Lung (tissue), 12 donors: Measurements from ENCODE around the gene RIMKLB. TPM values are rescaled to one million over a fixed set of nuclear protein-coding genes. Genes with fewer than 3 reads are reported as not detected.

Source experiments
- ATAC-seq: fragments of 200-7000 bp; cut with Tn5 transposase; one replicate; pipeline ENCODE4 v1.9.1; 2020; ENCODE audit warnings: moderate number of reproducible peaks; ENCODE audit not compliant: insufficient read depth, low FRiP score
- DNase-seq, 3 donors: peaks; one replicate each; pipeline ENCODE4 v3.0.0-alpha.2; 2013 to 2017
- H3K27ac ChIP-seq, 2 donors: one replicate each; pipeline ENCODE4 v1.5.1; 2013; ENCODE audit warnings: mild to moderate bottlenecking in 2 of 2, moderate library complexity in 2 of 2, control low read depth in 1 of 2, inconsistent platforms in 1 of 2, low read depth in 1 of 2, low read length in 1 of 2
- H3K27me3 ChIP-seq, 3 donors: one replicate each; pipeline ENCODE4 v1.5.1; 2013; ENCODE audit warnings: low read length in 2 of 3; ENCODE audit not compliant: control insufficient read depth in 3 of 3, insufficient read depth in 3 of 3
- H3K36me3 ChIP-seq, 4 donors: one replicate each; pipeline ENCODE4 v1.5.1; 2013; ENCODE audit warnings: low read length in 4 of 4, mild to moderate bottlenecking in 1 of 4, moderate library complexity in 1 of 4; ENCODE audit not compliant: control insufficient read depth in 4 of 4, insufficient read depth in 4 of 4
- H3K4me1 ChIP-seq, 5 donors: one replicate each; pipeline ENCODE4 v1.5.1; 2013; ENCODE audit warnings: low read length in 5 of 5, mild to moderate bottlenecking in 2 of 5, moderate library complexity in 1 of 5; ENCODE audit not compliant: control insufficient read depth in 5 of 5, insufficient read depth in 5 of 5
- H3K4me3 ChIP-seq: one replicate; pipeline ENCODE4 v1.5.1; 2013; ENCODE audit warnings: mild to moderate bottlenecking, control low read depth, moderate library complexity
- H3K9ac ChIP-seq, 2 donors: one replicate each; pipeline ENCODE4 v1.5.1; 2013; ENCODE audit warnings: low read length in 2 of 2, control low read depth in 1 of 2; ENCODE audit not compliant: insufficient read depth in 1 of 2
- H3K9me3 ChIP-seq, 4 donors: one replicate each; pipeline ENCODE4 v1.5.1; 2013; ENCODE audit warnings: low read length in 3 of 4, mild to moderate bottlenecking in 1 of 4, moderate library complexity in 1 of 4; ENCODE audit not compliant: control insufficient read depth in 4 of 4, insufficient read depth in 3 of 4
- CTCF ChIP-seq: IDR thresholded peaks from 2 replicates; pipeline ENCODE4 v1.5.1; 2012; ENCODE audit warnings: mild to moderate bottlenecking; ENCODE audit errors: control extremely low read depth, extremely low read depth
- WGBS, 2 donors: extraction: QIAGEN DNeasy Blood & Tissue Kit; methylation state at CpG; one replicate each; pipeline ENCODE4 v1.1.7; 2013; 5-methylcytosine and 5-hydroxymethylcytosine counted together
- polyA plus RNA-seq, 2 donors: library from polyadenylated mRNA; stranded (reverse); fragments of 200-250 nt; gene quantifications; one replicate each; pipeline ENCODE4 v1.2.1, GENCODE V29; 2013
- total RNA-seq, 2 donors: library from RNA; depleted of rRNA in 1 of 2; stranded (reverse); fragments of >200 nt in 1 of 2; gene quantifications; one replicate each; pipeline ENCODE4 v1.2.1, GENCODE V29; 2014 to 2021
- donor health status: control.
- donor health status: control.
- donor health status: Bipolar disorder and iron deficiency.
- donor health status: healthy.
- donor health status: DM: yes; HTN: yes; CAD: no.

The RIMKLB gene
- total and polyA plus RNA-seq, 4 donors, result 19.9 to 95.1 (median 35.7) TPM

GRCh38 chr12:8770499-8770898 is 72.7 kb downstream of the RIMKLB start:
- Histone ChIP-seq H3K27ac (no peak overlapping the region), H3K27me3 (no peaks in the 10 kb centered on the region), H3K4me3 (no peak overlapping the region), H3K9ac (no peak overlapping the region), H3K9me3 (peaks cover 0 to 2% (median 0%) of the 10 kb centered on the region in 4 donors), H3K36me3 (peaks cover 0 to 14% (median 3%) of the 10 kb centered on the region in 4 donors), H3K4me1 (no peaks in the 10 kb centered on the region)
- WGBS, 2 donors, result 95 to 97% methylated on average over 2 of the region's 2 CpGs
- ATAC-seq (no peak), DNase-seq (no peak)
- no peak for TF ChIP-seq CTCF

DNA sequence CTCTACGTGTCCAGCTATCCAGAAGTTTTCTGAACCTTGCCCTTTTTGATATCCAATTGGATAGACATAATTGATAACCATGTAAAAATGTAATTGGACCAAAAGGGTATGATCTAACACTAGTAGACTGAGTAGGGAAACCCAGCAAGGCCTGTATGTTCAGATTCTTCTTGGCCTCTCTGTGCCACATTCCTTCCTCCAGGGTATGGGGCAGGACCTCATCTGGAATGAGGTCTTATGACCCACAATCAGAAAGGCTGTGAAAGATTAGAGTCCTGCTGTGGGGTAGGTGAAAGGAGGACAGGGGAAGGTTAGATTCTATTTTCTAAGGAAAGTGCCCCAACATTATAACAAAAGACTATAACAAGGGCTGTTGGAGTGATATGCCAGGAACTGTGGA is 73.3 kb downstream of the RIMKLB start:
- no peak for ATAC-seq
- TF ChIP-seq CTCF, result no peak
- DNase-seq, result no peak
- Histone ChIP-seq H3K27me3 (no peaks in the 10 kb centered on the region), H3K9me3 (peaks cover 0 to 2% (median 0%) of the 10 kb centered on the region in 4 donors), H3K4me1 (no peaks in the 10 kb centered on the region), H3K36me3 (peaks cover 2 to 14% (median 4%) of the 10 kb centered on the region in 4 donors), H3K4me3 (no peak overlapping the region), H3K27ac (no peak overlapping the region), H3K9ac (no peak overlapping the region)
- WGBS, 2 donors, result 94 to 97% methylated on average over 1 of the region's 1 CpG

DNA sequence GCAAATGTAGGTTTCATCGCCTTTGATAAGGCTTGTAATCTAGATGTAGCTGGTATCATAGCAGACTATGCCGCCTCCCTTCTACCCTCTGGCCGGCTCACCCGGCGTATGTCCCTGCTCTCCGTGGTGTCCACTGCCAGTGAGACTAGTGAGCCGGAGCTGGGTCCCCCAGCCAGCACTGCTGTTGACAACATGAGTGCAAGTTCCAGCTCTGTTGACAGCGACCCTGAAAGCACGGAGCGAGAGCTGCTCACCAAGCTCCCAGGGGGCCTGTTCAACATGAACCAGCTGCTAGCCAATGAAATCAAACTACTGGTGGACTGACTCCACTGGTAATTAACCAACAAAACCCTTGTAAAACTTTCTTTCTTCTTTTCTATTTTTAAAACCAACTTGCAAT is 75.7 kb downstream of the RIMKLB start:
- TF ChIP-seq CTCF, result no peak
- Histone ChIP-seq H3K36me3 (peaks cover 0 to 14% (median 4%) of the 10 kb centered on the region in 4 donors), H3K9me3 (no peaks in the 10 kb centered on the region), H3K9ac (no peak overlapping the region), H3K4me3 (no peak overlapping the region), H3K4me1 (peaks cover 0 to 2% (median 0%) of the 10 kb centered on the region in 5 donors), H3K27me3 (no peaks in the 10 kb centered on the region), H3K27ac (no peak overlapping the region)
- DNase-seq (no peak), ATAC-seq (no peak)
- 89 to 99% methylated on average over 10 of the region's 10 CpGs for WGBS, 2 donors

GRCh38 chr12:8779281-8779680 is 81.5 kb downstream of the RIMKLB start:
- no peak overlapping the region for H3K4me3 ChIP-seq
- H3K27ac ChIP-seq, result no peak overlapping the region
- no peak for TF ChIP-seq CTCF
- H3K27me3 ChIP-seq, result no peaks in the 10 kb centered on the region
- peak in 2 of 3 donors; percentile 25 to 43 for DNase-seq
- H3K9ac ChIP-seq, result no peak overlapping the region
- peaks cover 0 to 29% (median 4%) of the 10 kb centered on the region in 5 donors for H3K4me1 ChIP-seq
- H3K9me3 ChIP-seq, result no peaks in the 10 kb centered on the region
- 74% methylated on average over 4 of the region's 4 CpGs for WGBS, 2 donors
- ATAC-seq, result no peak
- peaks cover 0 to 11% (median 6%) of the 10 kb centered on the region in 4 donors for H3K36me3 ChIP-seq
